Esophagus muscularis mucosa (tissue), 3 donors: ENCODE measurements around the gene LAMA3.

ENCODE experiments used
- CTCF ChIP-seq, 3 experiments: fragments of 200-600 bp in 2 of 3; fragments of 450-650 bp in 1 of 3; sonication (generic) in 2 of 3; IDR thresholded peaks; one replicate each; pipeline ENCODE4 v1.5.1; 2017 to 2019; ENCODE audit warnings: antibody characterized with exemption in 3 of 3, mild to moderate bottlenecking in 2 of 3, moderate library complexity in 1 of 3
- POLR2A ChIP-seq: fragments of 450-650 bp; IDR thresholded peaks from one replicate; pipeline ENCODE4 v1.6.1; 2017; ENCODE audit warnings: antibody characterized with exemption, moderate library complexity, mild to moderate bottlenecking, low read depth

- TF ChIP-seq POLR2A (no peak), CTCF (IDR thresholded peaks at IDR 0.05) (no peak)
Measured at GRCh38 chr18:23855721-23856120, 166.5 kb downstream of the LAMA3 start.
